A549 (cell line): ENCODE data around the gene PCSK5. TPM values are rescaled to one million over a fixed set of nuclear protein-coding genes. Genes with fewer than 3 reads are reported as not detected.

ENCODE experiments used
- ATAC-seq, 2 experiments: fragments of 200-7000 bp in 1 of 2; fragments of >200 bp in 1 of 2; cut with Nextera tagmentation in 1 of 2; cut with Tn5 transposase in 1 of 2; 3 replicates each; pipeline versions ENCODE4 v1.8.0 to v1.9.1; 2018 to 2020; ENCODE audit warnings: mild to moderate bottlenecking in 1 of 2, moderate library complexity in 1 of 2
- CTCF ChIA-PET: fragments of 300-600 bp; sonication (Branson Sonifier 250); formaldehyde crosslinking; extraction: SDS; loops from one replicate; lab custom pipeline; 2021; ENCODE audit warnings: antibody characterized with exemption, inconsistent platforms; lab: Yijun Ruan, JAX
- POLR2A ChIA-PET: fragments of 350-600 bp; formaldehyde crosslinking; extraction: SDS; loops from one replicate; lab custom pipeline; 2021; ENCODE audit warnings: antibody characterized with exemption, inconsistent platforms; lab: Yijun Ruan, JAX
- DNase-seq, 2 experiments: peaks; one replicate each; pipeline versions ENCODE4 v3.0.0 to v3.0.0-alpha.2; 2011 to 2016; ENCODE audit warnings: low read depth in 1 of 2, low spot score in 1 of 2
- FAIRE-seq: peaks from 2 replicates; lab custom pipeline; 2011; peaks lifted over from hg19 to GRCh38; lab: Jason Lieb, UNC
- H3K27ac ChIP-seq, 2 experiments: fragments of >200 bp; sonication (Bioruptor Twin); formaldehyde crosslinking; 3 replicates each; pipeline ENCODE4 v1.5.1; 2016 to 2017
- H3K4me1 ChIP-seq: fragments of >200 bp; sonication (Bioruptor Twin); formaldehyde crosslinking; 3 replicates; pipeline ENCODE4 v1.6.1; 2016
- H3K4me2 ChIP-seq: fragments of >200 bp; sonication (Bioruptor Twin); formaldehyde crosslinking; 3 replicates; pipeline ENCODE4 v1.6.1; 2016
- H3K4me3 ChIP-seq: fragments of >200 bp; sonication (Bioruptor Twin); formaldehyde crosslinking; 3 replicates; pipeline ENCODE4 v1.5.1; 2016
- H3K9me3 ChIP-seq: fragments of >200 bp; sonication (Bioruptor Twin); formaldehyde crosslinking; 3 replicates; pipeline ENCODE4 v1.6.1; 2016
- CBX8 ChIP-seq: fragments of 200-600 bp; sonication (generic); IDR thresholded peaks from 2 replicates; pipeline ENCODE4 v1.6.1; 2016
- EP300 ChIP-seq, 2 experiments: fragments of >200 bp; sonication (Bioruptor Twin); formaldehyde crosslinking; IDR thresholded peaks; 2 replicates in 1 of 2; 3 replicates in 1 of 2; pipeline ENCODE4 v1.6.1; 2016 to 2017
- FOSL2 ChIP-seq, 2 experiments: fragments of 450-650 bp in 1 of 2; fragments of >200 bp in 1 of 2; sonication (Bioruptor Twin) in 1 of 2; formaldehyde crosslinking; IDR thresholded peaks; 2 replicates each; pipeline versions ENCODE4 v1.5.0 to v1.6.1; 2016 to 2020; ENCODE audit warnings: mild to moderate bottlenecking in 1 of 2, moderate library complexity in 1 of 2
- FOXS1 ChIP-seq: fragments of 250-450 bp; sonication (Bioruptor Pico); IDR thresholded peaks from 2 replicates; pipeline ENCODE4 v1.5.0; 2020; ENCODE audit warnings: mild to moderate bottlenecking, moderate library complexity
- HOXB5 ChIP-seq: fragments of 250-450 bp; sonication (Bioruptor Pico); IDR thresholded peaks from 2 replicates; pipeline ENCODE4 v1.5.0; 2020; ENCODE audit warnings: mild to moderate bottlenecking, moderate library complexity
- JUN ChIP-seq, 2 experiments: fragments of >200 bp; sonication (Bioruptor Twin); formaldehyde crosslinking; IDR thresholded peaks; 2 replicates in 1 of 2; 3 replicates in 1 of 2; pipeline ENCODE4 v1.6.1; 2016 to 2017
- KDM5A ChIP-seq: fragments of 200-600 bp; sonication (generic); IDR thresholded peaks from 2 replicates; pipeline ENCODE4 v1.6.1; 2016; ENCODE audit warnings: antibody characterized with exemption, mild to moderate bottlenecking
- MAFK ChIP-seq: fragments of 450-650 bp; IDR thresholded peaks from 2 replicates; pipeline ENCODE4 v1.6.1; 2014; ENCODE audit not compliant: partially characterized antibody
- MAZ ChIP-seq: fragments of 150-350 bp; IDR thresholded peaks from 2 replicates; pipeline ENCODE4 v1.6.1; 2014; ENCODE audit warnings: antibody characterized with exemption, low read depth, low read length, borderline replicate concordance
- NR3C1 ChIP-seq: fragments of >200 bp; sonication (Bioruptor Twin); formaldehyde crosslinking; IDR thresholded peaks from 3 replicates; pipeline ENCODE4 v1.6.1; 2017
- PHF8 ChIP-seq: fragments of 200-600 bp; sonication (generic); IDR thresholded peaks from 2 replicates; pipeline ENCODE4 v1.6.1; 2016; ENCODE audit warnings: low read depth, mild to moderate bottlenecking, antibody characterized with exemption, moderate library complexity, borderline replicate concordance
- POLR2A ChIP-seq: IDR thresholded peaks from 2 replicates; pipeline ENCODE4 v1.6.1; 2012; ENCODE audit warnings: mild to moderate bottlenecking, low read length
- POLR2AphosphoS2 ChIP-seq: conservative IDR thresholded peaks from 2 replicates; pipeline ENCODE4 v1.6.1; 2012; ENCODE audit warnings: low read length, improper control_type of control experiment, inconsistent platforms
- RAD21 ChIP-seq, 2 experiments: fragments of >200 bp in 1 of 2; sonication (Bioruptor Twin) in 1 of 2; formaldehyde crosslinking in 1 of 2; IDR thresholded peaks in 1 of 2; conservative IDR thresholded peaks in 1 of 2; 2 replicates in 1 of 2; 3 replicates in 1 of 2; pipeline ENCODE4 v1.6.1; 2012 to 2018; ENCODE audit warnings: inconsistent platforms in 1 of 2
- RFX5 ChIP-seq: fragments of 450-650 bp; IDR thresholded peaks from 2 replicates; pipeline ENCODE4 v1.7.1; 2014; ENCODE audit warnings: antibody characterized with exemption, mild to moderate bottlenecking, moderate library complexity
- SREBF2 ChIP-seq: fragments of 450-650 bp; IDR thresholded peaks from 2 replicates; pipeline ENCODE4 v1.6.1; 2014; ENCODE audit warnings: mild to moderate bottlenecking, moderate library complexity
- TP53 ChIP-seq: fragments of 250-450 bp; sonication (Bioruptor Pico); IDR thresholded peaks from 2 replicates; pipeline ENCODE4 v1.5.0; 2021; ENCODE audit warnings: mild to moderate bottlenecking, moderate library complexity
- WGBS: methylation state at CpG from one replicate; pipeline ENCODE4 v1.1.6; 2017; ENCODE audit errors: missing lambda C conversion rate; 5-methylcytosine and 5-hydroxymethylcytosine counted together
- polyA plus RNA-seq, 4 experiments: library from polyadenylated mRNA; depleted of rRNA in 3 of 4; stranded (reverse); fragments of >200 nt; fragmentation: RNase III in 1 of 4; extraction: RNeasy Plus Mini Kit Qiagen cat#74134 plus additional on column Dnase treatment in 1 of 4; gene quantifications; 2 replicates in 3 of 4; 3 replicates in 1 of 4; pipeline ENCODE4 v1.2.3, GENCODE V29; 2011 to 2017
- TF ChIP-seq, protein P1 (sequence below): fragments of 200-600 bp; sonication (generic); IDR thresholded peaks from 2 replicates; pipeline ENCODE4 v1.6.1; 2016; ENCODE audit warnings: antibody characterized with exemption, mild to moderate bottlenecking, moderate library complexity
- TF ChIP-seq, protein P2 (sequence below): fragments of 150-350 bp; IDR thresholded peaks from 2 replicates; pipeline ENCODE4 v1.6.1; 2014; ENCODE audit warnings: low read depth, mild to moderate bottlenecking, low read length
- TF ChIP-seq, protein P3 (sequence below): fragments of >200 bp; sonication (Bioruptor Twin); formaldehyde crosslinking; IDR thresholded peaks from 3 replicates; pipeline ENCODE4 v1.5.1; 2016
- TF ChIP-seq, protein P4 (sequence below): IDR thresholded peaks from 2 replicates; pipeline ENCODE4 v1.6.1; 2012

PCSK5 gene
- polyA plus RNA-seq, 2 of the 4 experiments (the other 2 are of a cell fraction): 1.3 to 6.7 TPM

DNA sequence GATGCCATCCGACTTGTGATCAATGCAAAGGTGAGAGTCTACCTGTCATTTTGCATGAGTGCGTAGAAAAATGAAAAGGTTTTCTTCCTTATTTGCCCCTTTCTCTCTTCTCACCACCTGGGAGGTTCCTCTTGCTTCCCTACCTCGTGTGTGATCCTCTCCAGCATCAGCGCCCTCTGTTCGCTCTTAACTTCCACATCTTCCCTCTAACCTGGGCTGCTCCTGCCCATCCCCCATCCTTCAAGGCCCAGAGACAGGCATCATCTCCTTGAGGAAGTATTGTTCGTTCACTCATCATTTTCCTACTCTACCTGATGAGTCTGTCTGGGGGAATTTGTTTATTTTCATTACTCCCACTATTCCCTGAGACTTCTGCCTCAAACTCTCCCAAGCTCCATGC, 447.9 kb downstream of the PCSK5 start:
- H3K4me3 ChIP-seq: no peak overlapping the region
- no peaks in the 10 kb centered on the region for H3K4me1 ChIP-seq
- no peaks in the 10 kb centered on the region for H3K9me3 ChIP-seq
- 76% methylated on average over 6 of the region's 6 CpGs for WGBS
- ChIA-PET POLR2A (no interaction called here), CTCF (interaction anchor here (0.6 to 0.9 kb wide), 2 partner anchors 25 to 121 kb away, joined by 4 read pairs; no protein-coding TSS in a partner anchor)
- DNase-seq: no peak
- ATAC-seq: no peak
- no peak for FAIRE-seq
- H3K27ac ChIP-seq: no peak overlapping the region
- TF ChIP-seq MAFK (no peak), HOXB5 (CRISPR knock-in tag) (no peak), FOSL2 (IDR thresholded peaks at IDR 0.05) (no peak), FOSL2 (CRISPR knock-in tag; IDR thresholded peaks at IDR 0.05) (no peak), JUN (IDR thresholded peaks at IDR 0.05) (no peak), KDM5A (no peak), TP53 (CRISPR knock-in tag) (no peak), CBX8 (no peak), PHF8 (no peak), POLR2A (no peak), RAD21 (conservative IDR thresholded peaks at IDR 0.05 in 1 of 2, IDR thresholded peaks at IDR 0.05 in 1 of 2) (no peak), RFX5 (no peak)
- TF ChIP-seq, protein P1, sequence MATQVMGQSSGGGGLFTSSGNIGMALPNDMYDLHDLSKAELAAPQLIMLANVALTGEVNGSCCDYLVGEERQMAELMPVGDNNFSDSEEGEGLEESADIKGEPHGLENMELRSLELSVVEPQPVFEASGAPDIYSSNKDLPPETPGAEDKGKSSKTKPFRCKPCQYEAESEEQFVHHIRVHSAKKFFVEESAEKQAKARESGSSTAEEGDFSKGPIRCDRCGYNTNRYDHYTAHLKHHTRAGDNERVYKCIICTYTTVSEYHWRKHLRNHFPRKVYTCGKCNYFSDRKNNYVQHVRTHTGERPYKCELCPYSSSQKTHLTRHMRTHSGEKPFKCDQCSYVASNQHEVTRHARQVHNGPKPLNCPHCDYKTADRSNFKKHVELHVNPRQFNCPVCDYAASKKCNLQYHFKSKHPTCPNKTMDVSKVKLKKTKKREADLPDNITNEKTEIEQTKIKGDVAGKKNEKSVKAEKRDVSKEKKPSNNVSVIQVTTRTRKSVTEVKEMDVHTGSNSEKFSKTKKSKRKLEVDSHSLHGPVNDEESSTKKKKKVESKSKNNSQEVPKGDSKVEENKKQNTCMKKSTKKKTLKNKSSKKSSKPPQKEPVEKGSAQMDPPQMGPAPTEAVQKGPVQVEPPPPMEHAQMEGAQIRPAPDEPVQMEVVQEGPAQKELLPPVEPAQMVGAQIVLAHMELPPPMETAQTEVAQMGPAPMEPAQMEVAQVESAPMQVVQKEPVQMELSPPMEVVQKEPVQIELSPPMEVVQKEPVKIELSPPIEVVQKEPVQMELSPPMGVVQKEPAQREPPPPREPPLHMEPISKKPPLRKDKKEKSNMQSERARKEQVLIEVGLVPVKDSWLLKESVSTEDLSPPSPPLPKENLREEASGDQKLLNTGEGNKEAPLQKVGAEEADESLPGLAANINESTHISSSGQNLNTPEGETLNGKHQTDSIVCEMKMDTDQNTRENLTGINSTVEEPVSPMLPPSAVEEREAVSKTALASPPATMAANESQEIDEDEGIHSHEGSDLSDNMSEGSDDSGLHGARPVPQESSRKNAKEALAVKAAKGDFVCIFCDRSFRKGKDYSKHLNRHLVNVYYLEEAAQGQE: no peak
- TF ChIP-seq, protein P2, sequence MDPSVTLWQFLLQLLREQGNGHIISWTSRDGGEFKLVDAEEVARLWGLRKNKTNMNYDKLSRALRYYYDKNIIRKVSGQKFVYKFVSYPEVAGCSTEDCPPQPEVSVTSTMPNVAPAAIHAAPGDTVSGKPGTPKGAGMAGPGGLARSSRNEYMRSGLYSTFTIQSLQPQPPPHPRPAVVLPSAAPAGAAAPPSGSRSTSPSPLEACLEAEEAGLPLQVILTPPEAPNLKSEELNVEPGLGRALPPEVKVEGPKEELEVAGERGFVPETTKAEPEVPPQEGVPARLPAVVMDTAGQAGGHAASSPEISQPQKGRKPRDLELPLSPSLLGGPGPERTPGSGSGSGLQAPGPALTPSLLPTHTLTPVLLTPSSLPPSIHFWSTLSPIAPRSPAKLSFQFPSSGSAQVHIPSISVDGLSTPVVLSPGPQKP: no peak
- H3K4me2 ChIP-seq: no peak overlapping the region

DNA sequence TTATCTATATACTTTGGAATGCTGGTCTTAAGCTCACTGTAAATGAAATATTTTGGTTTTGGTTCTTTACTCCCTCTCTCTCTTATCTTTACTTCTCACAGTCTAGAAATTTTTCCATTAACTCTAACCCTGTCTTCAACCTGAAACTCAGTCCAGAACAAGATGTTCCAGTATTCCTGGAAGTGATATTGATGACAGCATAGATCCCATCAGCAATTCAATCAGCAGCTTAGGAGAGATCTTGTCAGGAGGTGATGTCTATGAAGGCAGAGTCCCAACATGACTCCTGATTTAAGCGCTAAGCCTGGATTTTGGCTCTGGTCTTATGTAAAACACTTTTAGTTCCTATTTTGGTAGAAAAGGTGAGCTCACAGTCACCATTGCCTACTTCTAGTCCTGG, 451.1 kb downstream of the PCSK5 start:
- H3K27ac ChIP-seq: no peak overlapping the region
- H3K4me1 ChIP-seq: no peaks in the 10 kb centered on the region
- TF ChIP-seq NR3C1 (no peak), FOXS1 (no peak), JUN (IDR thresholded peaks at IDR 0.05) (no peak), HOXB5 (CRISPR knock-in tag) (no peak), EP300 (IDR thresholded peaks at IDR 0.05) (no peak), MAZ (no peak), SREBF2 (no peak), POLR2AphosphoS2 (no peak)
- TF ChIP-seq, protein P3, sequence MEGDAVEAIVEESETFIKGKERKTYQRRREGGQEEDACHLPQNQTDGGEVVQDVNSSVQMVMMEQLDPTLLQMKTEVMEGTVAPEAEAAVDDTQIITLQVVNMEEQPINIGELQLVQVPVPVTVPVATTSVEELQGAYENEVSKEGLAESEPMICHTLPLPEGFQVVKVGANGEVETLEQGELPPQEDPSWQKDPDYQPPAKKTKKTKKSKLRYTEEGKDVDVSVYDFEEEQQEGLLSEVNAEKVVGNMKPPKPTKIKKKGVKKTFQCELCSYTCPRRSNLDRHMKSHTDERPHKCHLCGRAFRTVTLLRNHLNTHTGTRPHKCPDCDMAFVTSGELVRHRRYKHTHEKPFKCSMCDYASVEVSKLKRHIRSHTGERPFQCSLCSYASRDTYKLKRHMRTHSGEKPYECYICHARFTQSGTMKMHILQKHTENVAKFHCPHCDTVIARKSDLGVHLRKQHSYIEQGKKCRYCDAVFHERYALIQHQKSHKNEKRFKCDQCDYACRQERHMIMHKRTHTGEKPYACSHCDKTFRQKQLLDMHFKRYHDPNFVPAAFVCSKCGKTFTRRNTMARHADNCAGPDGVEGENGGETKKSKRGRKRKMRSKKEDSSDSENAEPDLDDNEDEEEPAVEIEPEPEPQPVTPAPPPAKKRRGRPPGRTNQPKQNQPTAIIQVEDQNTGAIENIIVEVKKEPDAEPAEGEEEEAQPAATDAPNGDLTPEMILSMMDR: no peak
- TF ChIP-seq, protein P4, sequence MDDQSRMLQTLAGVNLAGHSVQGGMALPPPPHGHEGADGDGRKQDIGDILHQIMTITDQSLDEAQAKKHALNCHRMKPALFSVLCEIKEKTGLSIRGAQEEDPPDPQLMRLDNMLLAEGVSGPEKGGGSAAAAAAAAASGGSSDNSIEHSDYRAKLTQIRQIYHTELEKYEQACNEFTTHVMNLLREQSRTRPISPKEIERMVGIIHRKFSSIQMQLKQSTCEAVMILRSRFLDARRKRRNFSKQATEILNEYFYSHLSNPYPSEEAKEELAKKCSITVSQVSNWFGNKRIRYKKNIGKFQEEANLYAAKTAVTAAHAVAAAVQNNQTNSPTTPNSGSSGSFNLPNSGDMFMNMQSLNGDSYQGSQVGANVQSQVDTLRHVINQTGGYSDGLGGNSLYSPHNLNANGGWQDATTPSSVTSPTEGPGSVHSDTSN: no peak
- TF ChIP-seq, all 56 proteins: peak for 0
- H3K4me3 ChIP-seq: no peak overlapping the region
- ATAC-seq (no peak), DNase-seq (no peak), FAIRE-seq (no peak)
- H3K9me3 ChIP-seq: 0 out of 3 replicates have a peak, but pooled peaks cover 5% of the 10 kb centered on the region
- POLR2A ChIA-PET: no interaction called here
- CTCF ChIA-PET: interaction anchor here (1.9 kb wide), 1 partner anchor 11 kb away, joined by 4 read pairs; no protein-coding TSS in a partner anchor
- H3K4me2 ChIP-seq: no peak overlapping the region
- WGBS: 96% methylated on average over 1 of the region's 1 CpG
